ENCODE measurements around the gene GDI2. TPM values are rescaled to one million over a fixed set of nuclear protein-coding genes. Genes with fewer than 3 reads are reported as not detected.

The GDI2 gene
- total and polyA plus RNA-seq, 12 donors = 45.3 to 412 (median 222) TPM

DNA sequence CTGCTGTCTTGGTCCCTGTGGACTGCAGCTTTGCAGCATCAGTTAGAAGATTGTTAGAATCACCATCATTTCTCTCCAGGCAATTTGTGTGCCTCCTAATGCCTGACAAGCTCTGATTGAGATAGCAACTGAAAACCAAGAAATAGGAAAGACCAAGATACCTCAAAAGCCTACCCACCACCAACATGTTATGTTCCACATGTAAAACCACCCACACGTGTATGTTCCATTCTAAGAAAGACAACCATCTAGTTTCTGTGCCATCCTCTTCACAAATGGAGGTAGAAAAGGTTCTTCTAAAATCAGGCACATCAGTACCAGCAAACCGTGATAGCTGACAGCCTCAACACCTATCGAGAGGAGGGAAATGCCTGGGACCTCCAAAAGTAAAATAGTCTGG, 81.7 kb downstream of the GDI2 start:
- H3K9me3 ChIP-seq (replicated peaks in 1 of 3) = no peaks in the 10 kb centered on the region
- DNase-seq = no peak
- peaks cover 0 to 5% of the 10 kb centered on the region in 2 donors for H3K4me1 ChIP-seq (replicated peaks in 1 of 2)
- H3K27ac ChIP-seq = peak overlapping the region in 1 of 5 donors; percentile 41
- TF ChIP-seq POLR2A (IDR thresholded peaks at IDR 0.05) = no peak
- H3K4me3 ChIP-seq = no peak overlapping the region
- H3K36me3 ChIP-seq (replicated peaks in 1 of 2) = peaks cover 0 to 33% of the 10 kb centered on the region in 2 donors
- intact Hi-C loops (cut with DNase I) = no loop called here
- WGBS, 4 donors = 59 to 95% (median 89%) methylated on average over 3 of the region's 3 CpGs
- H3K27me3 ChIP-seq = no peaks in the 10 kb centered on the region

- intact Hi-C loops (cut with DNase I) = no loop called here
- Histone ChIP-seq H3K36me3 (replicated peaks in 1 of 2) (peaks cover 0 to 33% of the 10 kb centered on the region in 2 donors), H3K27ac (no peak overlapping the region), H3K4me1 (replicated peaks in 1 of 2) (peaks cover 0 to 5% of the 10 kb centered on the region in 2 donors), H3K9me3 (replicated peaks in 1 of 3) (no peaks in the 10 kb centered on the region), H3K4me3 (no peak overlapping the region), H3K27me3 (no peaks in the 10 kb centered on the region)
- no peak for TF ChIP-seq POLR2A (IDR thresholded peaks at IDR 0.05)
- TF ChIP-seq, protein P1, sequence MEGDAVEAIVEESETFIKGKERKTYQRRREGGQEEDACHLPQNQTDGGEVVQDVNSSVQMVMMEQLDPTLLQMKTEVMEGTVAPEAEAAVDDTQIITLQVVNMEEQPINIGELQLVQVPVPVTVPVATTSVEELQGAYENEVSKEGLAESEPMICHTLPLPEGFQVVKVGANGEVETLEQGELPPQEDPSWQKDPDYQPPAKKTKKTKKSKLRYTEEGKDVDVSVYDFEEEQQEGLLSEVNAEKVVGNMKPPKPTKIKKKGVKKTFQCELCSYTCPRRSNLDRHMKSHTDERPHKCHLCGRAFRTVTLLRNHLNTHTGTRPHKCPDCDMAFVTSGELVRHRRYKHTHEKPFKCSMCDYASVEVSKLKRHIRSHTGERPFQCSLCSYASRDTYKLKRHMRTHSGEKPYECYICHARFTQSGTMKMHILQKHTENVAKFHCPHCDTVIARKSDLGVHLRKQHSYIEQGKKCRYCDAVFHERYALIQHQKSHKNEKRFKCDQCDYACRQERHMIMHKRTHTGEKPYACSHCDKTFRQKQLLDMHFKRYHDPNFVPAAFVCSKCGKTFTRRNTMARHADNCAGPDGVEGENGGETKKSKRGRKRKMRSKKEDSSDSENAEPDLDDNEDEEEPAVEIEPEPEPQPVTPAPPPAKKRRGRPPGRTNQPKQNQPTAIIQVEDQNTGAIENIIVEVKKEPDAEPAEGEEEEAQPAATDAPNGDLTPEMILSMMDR (IDR thresholded peaks at IDR 0.05) = no peak
- WGBS, 4 donors = 77 to 89% (median 86%) methylated on average over 4 of the region's 4 CpGs
- no peak for DNase-seq
Observed at GRCh38 chr10:5730766-5731165, 82.5 kb downstream of the GDI2 start.

- no peak overlapping the region for H3K4me3 ChIP-seq
- peaks cover 0 to 9% of the 10 kb centered on the region in 2 donors for H3K36me3 ChIP-seq (replicated peaks in 1 of 2)
- intact Hi-C loops (cut with DNase I) = no loop called here
- no peak for TF ChIP-seq POLR2A (IDR thresholded peaks at IDR 0.05)
- TF ChIP-seq, protein P1 (IDR thresholded peaks at IDR 0.05) = no peak
- no peak overlapping the region for H3K27ac ChIP-seq
- H3K9me3 ChIP-seq (replicated peaks in 1 of 3) = no peaks in the 10 kb centered on the region
- no peak for DNase-seq
- H3K27me3 ChIP-seq = no peaks in the 10 kb centered on the region
- no peaks in the 10 kb centered on the region for H3K4me1 ChIP-seq (replicated peaks in 1 of 2)
- 77 to 86% (median 85%) methylated on average over 2 of the region's 2 CpGs for WGBS, 4 donors
Observed at GRCh38 chr10:5723692-5724091, 89.5 kb downstream of the GDI2 start.

GRCh38 chr10:5720182-5720581, 93.1 kb downstream of the GDI2 start:
- Histone ChIP-seq H3K27ac (no peak overlapping the region), H3K4me1 (replicated peaks in 1 of 2) (no peaks in the 10 kb centered on the region), H3K9me3 (replicated peaks in 1 of 3) (no peaks in the 10 kb centered on the region), H3K36me3 (replicated peaks in 1 of 2) (no peaks in the 10 kb centered on the region), H3K4me3 (no peak overlapping the region), H3K27me3 (no peaks in the 10 kb centered on the region)
- no peak for DNase-seq
- TF ChIP-seq POLR2A (IDR thresholded peaks at IDR 0.05) = no peak
- TF ChIP-seq, protein P1 (IDR thresholded peaks at IDR 0.05) = no peak
- WGBS, 4 donors = 96 to 97% (median 96%) methylated on average over 7 of the region's 7 CpGs
- intact Hi-C loops (cut with DNase I) = no loop called here

DNA sequence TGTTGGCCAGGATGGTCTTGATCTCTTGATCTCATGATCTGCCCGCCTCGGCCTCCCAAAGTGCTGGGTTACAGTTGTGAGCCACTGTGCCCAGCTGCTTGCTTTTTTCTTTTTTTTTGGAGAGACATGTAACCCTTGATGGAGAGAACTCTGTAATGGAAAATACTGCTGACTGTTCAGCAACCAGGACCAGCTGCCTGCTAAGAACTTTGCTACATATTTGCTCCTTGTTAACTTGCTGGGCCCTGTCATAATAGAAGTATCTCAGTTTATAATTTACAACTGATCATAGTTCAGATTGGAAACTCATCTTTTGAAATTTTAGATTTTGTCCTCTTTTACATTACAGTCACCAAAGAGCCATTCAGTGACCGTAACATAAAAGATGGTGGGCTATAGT, 93.7 kb downstream of the GDI2 start:
- no peak overlapping the region for H3K4me3 ChIP-seq
- 89 to 98% (median 93%) methylated on average over 3 of the region's 3 CpGs for WGBS, 4 donors
- no peaks in the 10 kb centered on the region for H3K9me3 ChIP-seq (replicated peaks in 1 of 3)
- TF ChIP-seq POLR2A (IDR thresholded peaks at IDR 0.05) = no peak
- H3K27me3 ChIP-seq = no peaks in the 10 kb centered on the region
- no peaks in the 10 kb centered on the region for H3K36me3 ChIP-seq (replicated peaks in 1 of 2)
- no peak overlapping the region for H3K27ac ChIP-seq
- intact Hi-C loops (cut with DNase I) = no loop called here
- H3K4me1 ChIP-seq (replicated peaks in 1 of 2) = no peaks in the 10 kb centered on the region
- DNase-seq = no peak

Other genes with a start within 250 kb of the GDI2 start
- gene ASB13, start 146.8 kb downstream of the GDI2 start, total RNA-seq = 10 to 100 TPM; 34.6 to 65.9 (median 48.9) TPM
- gene ASB13, start 146.8 kb downstream of the GDI2 start, polyA plus RNA-seq = 10 to 100 TPM; 24.4 to 44.8 (median 39.1) TPM
- 100 to 1,000 TPM in 2 of 9 donors, 10 to 100 TPM in 7; 36.6 to 182 (median 53.3) TPM for gene TASOR2, start 128.6 kb downstream of the GDI2 start, total RNA-seq
- 10 to 100 TPM; 15.4 to 43.4 (median 32.2) TPM for gene TASOR2, start 128.6 kb downstream of the GDI2 start, polyA plus RNA-seq
- gene ANKRD16, start 76.5 kb upstream of the GDI2 start, total RNA-seq = 10 to 100 TPM in 3 of 9 donors, 1 to 10 TPM in 6; 5.9 to 12.4 (median 7.1) TPM
- 1 to 10 TPM; 4.0 to 6.1 (median 5.8) TPM for gene ANKRD16, start 76.5 kb upstream of the GDI2 start, polyA plus RNA-seq
- 100 to 1,000 TPM in 5 of 9 donors, 10 to 100 TPM in 4; 68.9 to 165 (median 106) TPM for gene FBH1, start 76.8 kb upstream of the GDI2 start, total RNA-seq
- 100 to 1,000 TPM in 2 of 3 donors, 10 to 100 TPM in 1; 91.4 to 154 (median 137) TPM for gene FBH1, start 76.8 kb upstream of the GDI2 start, polyA plus RNA-seq
- 10 to 100 TPM in 5 of 9 donors, 1 to 10 TPM in 4; 2.8 to 55.8 (median 10.1) TPM for gene IL15RA, start 164.1 kb upstream of the GDI2 start, total RNA-seq
- gene IL15RA, start 164.1 kb upstream of the GDI2 start, polyA plus RNA-seq = 10 to 100 TPM in 1 of 3 donors, 1 to 10 TPM in 2; 6.8 to 11.0 (median 9.5) TPM
- 10 to 100 TPM in 3 of 9 donors, 1 to 10 TPM in 3, under 1 TPM in 2, not detected in 1; 0.14 to 57.9 (median 6.9) TPM for gene IL2RA, start 248.9 kb upstream of the GDI2 start, total RNA-seq
- 1 to 10 TPM in 2 of 3 donors, under 1 TPM in 1; 0.24 to 1.7 (median 1.3) TPM for gene IL2RA, start 248.9 kb upstream of the GDI2 start, polyA plus RNA-seq

Measured in adrenal gland (tissue), 12 donors.